PC-3 (cell line): ENCODE results near the gene AEBP1. TPM values are rescaled to one million over a fixed set of nuclear protein-coding genes. Genes with fewer than 3 reads are reported as not detected.

Experiments used
- ATAC-seq: fragments of 200-7000 bp; cut with Tn5 transposase; 2 replicates; pipeline ENCODE4 v1.9.1; 2020; ENCODE audit warnings: mild to moderate bottlenecking, moderate library complexity
- BruUV-seq: library from RNA; stranded (reverse); fragments of 400-500 nt; replicated peaks from 2 replicates; lab custom pipeline; 2021; lab: Mats Ljungman, UMichigan
- CTCF ChIA-PET: fragments of 300-600 bp; sonication (Branson Sonifier 250); formaldehyde crosslinking; loops from one replicate; lab custom pipeline; 2022; ENCODE audit warnings: antibody characterized with exemption; lab: Charles Lee
- POLR2A ChIA-PET: fragments of 300-600 bp; sonication (Branson Sonifier 250); formaldehyde crosslinking; loops from one replicate; lab custom pipeline; 2022; ENCODE audit warnings: antibody characterized with exemption; ENCODE audit not compliant: unreplicated experiment; lab: Charles Lee
- DNase-seq: peaks from one replicate; pipeline ENCODE4 v3.0.0-alpha.2; 2015
- H2AFZ ChIP-seq: fragments of 300-600 bp; sonication (generic); 2 replicates; pipeline ENCODE4 v1.6.0; 2016; ENCODE audit warnings: antibody characterized with exemption, low read length
- H3F3A ChIP-seq: fragments of 300-600 bp; sonication (generic); one replicate; pipeline ENCODE4 v1.6.0; 2017; ENCODE audit warnings: antibody characterized with exemption, low read length, control low read depth, mild to moderate bottlenecking; ENCODE audit not compliant: unreplicated experiment
- H3K27ac ChIP-seq: fragments of 300-600 bp; sonication (generic); 2 replicates; pipeline ENCODE4 v1.5.1; 2016; ENCODE audit warnings: mild to moderate bottlenecking, low read length
- H3K27me3 ChIP-seq: fragments of 300-600 bp; sonication (generic); 2 replicates; pipeline ENCODE4 v1.6.1; 2016; ENCODE audit warnings: low read length, mixed read lengths
- H3K36me3 ChIP-seq: fragments of 300-600 bp; sonication (generic); 2 replicates; pipeline ENCODE4 v1.6.1; 2016; ENCODE audit warnings: low read depth, mixed run types, low read length, mixed read lengths
- H3K4me1 ChIP-seq: fragments of 300-600 bp; sonication (generic); 2 replicates; pipeline ENCODE4 v1.5.1; 2016; ENCODE audit warnings: low read length; ENCODE audit not compliant: insufficient read depth
- H3K4me2 ChIP-seq: fragments of 300-600 bp; sonication (generic); 2 replicates; pipeline ENCODE4 v1.6.0; 2016; ENCODE audit warnings: low read length
- H3K4me3 ChIP-seq: fragments of 300-600 bp; sonication (generic); 2 replicates; pipeline ENCODE4 v1.5.1; 2016; ENCODE audit warnings: mild to moderate bottlenecking, low read length, mixed read lengths
- H3K79me2 ChIP-seq: fragments of 300-600 bp; sonication (generic); 2 replicates; pipeline ENCODE4 v1.6.1; 2017; ENCODE audit warnings: low read length, mixed read lengths
- H3K9ac ChIP-seq: fragments of 300-600 bp; sonication (generic); 2 replicates; pipeline ENCODE4 v1.6.0; 2016; ENCODE audit warnings: mild to moderate bottlenecking, low read length
- H3K9me2 ChIP-seq: fragments of 300-600 bp; sonication (generic); replicated peaks from 2 replicates; pipeline ENCODE4 v1.6.1; 2016; ENCODE audit warnings: mixed run types, low read length, mixed read lengths
- H3K9me3 ChIP-seq: fragments of 300-600 bp; sonication (generic); 2 replicates; pipeline ENCODE4 v1.6.1; 2016; ENCODE audit warnings: low read length, mixed read lengths
- H4K20me1 ChIP-seq: fragments of 300-600 bp; sonication (generic); 2 replicates; pipeline ENCODE4 v1.6.1; 2016; ENCODE audit warnings: low read length, mixed read lengths
- EZH2 ChIP-seq: fragments of 300-600 bp; sonication (generic); IDR thresholded peaks from one replicate; pipeline ENCODE4 v1.6.1; 2017; ENCODE audit warnings: antibody characterized with exemption, mild to moderate bottlenecking, low read length; ENCODE audit not compliant: unreplicated experiment
- EZH2phosphoT487 ChIP-seq: fragments of 300-600 bp; sonication (generic); IDR thresholded peaks from 2 replicates; pipeline ENCODE4 v1.6.1; 2018; ENCODE audit warnings: mild to moderate bottlenecking, antibody characterized with exemption, low read length, borderline replicate concordance
- intact Hi-C: fragments of 100-400 bp; cut with micrococcal nuclease; formaldehyde crosslinking; loops from 2 replicates; pipeline ENCODE4 v1.9.0; 2023
- total RNA-seq: library from RNA; depleted of rRNA; stranded (reverse); fragments of >200 nt; gene quantifications from 2 replicates; pipeline ENCODE4 v1.2.3, GENCODE V29; 2014
- TF ChIP-seq, protein P1 (sequence below): fragments of 300-600 bp; sonication (generic); conservative IDR thresholded peaks from 2 replicates; pipeline ENCODE4 v1.5.1; 2017; ENCODE audit warnings: antibody characterized with exemption, low read depth, mild to moderate bottlenecking, low read length

Gene AEBP1
- total RNA-seq, 1 experiment from 2014 or later = not detected

DNA sequence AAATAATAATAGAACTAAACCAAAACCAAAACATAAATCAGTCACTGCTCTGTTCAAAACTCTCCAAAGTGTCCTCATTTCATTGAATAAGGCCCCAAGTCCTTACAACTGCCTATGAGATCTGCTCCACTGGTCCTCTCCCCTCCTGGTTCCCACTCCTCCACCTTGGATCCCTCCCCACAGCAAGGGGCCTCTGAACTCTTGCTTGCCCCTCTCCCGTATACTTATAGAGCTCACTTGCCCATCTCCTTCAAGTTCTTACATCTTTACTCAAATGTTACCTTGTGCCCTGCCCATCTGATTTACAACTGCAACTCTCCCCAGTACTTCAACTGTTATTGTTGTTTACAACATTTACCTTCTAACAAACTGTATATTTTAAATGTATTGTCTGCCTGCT, 18.4 kb downstream of the AEBP1 start:
- POLR2A ChIA-PET = no interaction called here
- Histone ChIP-seq H3K4me2 (peak overlapping the region; percentile 97), H3K9me2 (no peaks in the 10 kb centered on the region), H2AFZ (peak overlapping the region; percentile 74; the same call in 1 of the 2 replicates), H3F3A (no peaks in the 10 kb centered on the region), H3K9ac (peak overlapping the region; percentile 93), H3K4me3 (peak overlapping the region; percentile 81), H3K27ac (peak overlapping the region; percentile 49; the same call in 1 of the 2 replicates), H3K9me3 (no peaks in the 10 kb centered on the region), H3K36me3 (peaks cover 21% of the 10 kb centered on the region; the same call in 1 of the 2 replicates), H3K27me3 (no peaks in the 10 kb centered on the region), H3K79me2 (peaks cover 38% of the 10 kb centered on the region), H3K4me1 (peaks cover 20% of the 10 kb centered on the region), H4K20me1 (no peaks in the 10 kb centered on the region)
- CTCF ChIA-PET = no interaction called here
- intact Hi-C loops = loop anchor here (2.0 kb wide), 1 partner anchor 40 kb away; the partner anchor contains the start of gene POLM
- no TSS peak for BruUV-seq
- TF ChIP-seq EZH2phosphoT487 (no peak), EZH2 (no peak)
- TF ChIP-seq, protein P1, sequence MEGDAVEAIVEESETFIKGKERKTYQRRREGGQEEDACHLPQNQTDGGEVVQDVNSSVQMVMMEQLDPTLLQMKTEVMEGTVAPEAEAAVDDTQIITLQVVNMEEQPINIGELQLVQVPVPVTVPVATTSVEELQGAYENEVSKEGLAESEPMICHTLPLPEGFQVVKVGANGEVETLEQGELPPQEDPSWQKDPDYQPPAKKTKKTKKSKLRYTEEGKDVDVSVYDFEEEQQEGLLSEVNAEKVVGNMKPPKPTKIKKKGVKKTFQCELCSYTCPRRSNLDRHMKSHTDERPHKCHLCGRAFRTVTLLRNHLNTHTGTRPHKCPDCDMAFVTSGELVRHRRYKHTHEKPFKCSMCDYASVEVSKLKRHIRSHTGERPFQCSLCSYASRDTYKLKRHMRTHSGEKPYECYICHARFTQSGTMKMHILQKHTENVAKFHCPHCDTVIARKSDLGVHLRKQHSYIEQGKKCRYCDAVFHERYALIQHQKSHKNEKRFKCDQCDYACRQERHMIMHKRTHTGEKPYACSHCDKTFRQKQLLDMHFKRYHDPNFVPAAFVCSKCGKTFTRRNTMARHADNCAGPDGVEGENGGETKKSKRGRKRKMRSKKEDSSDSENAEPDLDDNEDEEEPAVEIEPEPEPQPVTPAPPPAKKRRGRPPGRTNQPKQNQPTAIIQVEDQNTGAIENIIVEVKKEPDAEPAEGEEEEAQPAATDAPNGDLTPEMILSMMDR = no peak
- ATAC-seq = no peak
- no peak for DNase-seq

- CTCF ChIA-PET = interaction anchor here (0.6 kb wide), 1 partner anchor 358 kb away, joined by 3 read pairs; no protein-coding TSS in a partner anchor
- peaks cover 20% of the 10 kb centered on the region for H3K4me1 ChIP-seq
- DNase-seq = peak; percentile 96
Observed at GRCh38 chr7:44123190-44124003, 19.3 kb downstream of the AEBP1 start, which contains the start of gene POLD2. TSS of gene POLD2 (minus strand) at chr7:44123548. CDS start at chr7:44122053, 1,495 bp downstream.

More at GRCh38 chr7:44123190-44124003, 19.3 kb downstream of the AEBP1 start, which contains the start of gene POLD2:
- Histone ChIP-seq H3K27me3 (no peaks in the 10 kb centered on the region), H4K20me1 (no peaks in the 10 kb centered on the region), H3K79me2 (peaks cover 38% of the 10 kb centered on the region), H2AFZ (peak within 1 kb of the TSS; percentile 98), H3K27ac (peak within 1 kb of the TSS; percentile 49), H3K9ac (peak within 1 kb of the TSS; percentile 93), H3K4me3 (peak within 1 kb of the TSS; percentile 81), H3F3A (no peaks in the 10 kb centered on the region), H3K9me3 (no peaks in the 10 kb centered on the region), H3K36me3 (peaks cover 15% of the 10 kb centered on the region; the same call in 1 of the 2 replicates), H3K9me2 (no peaks in the 10 kb centered on the region), H3K4me2 (peak within 1 kb of the TSS; percentile 97)
- ATAC-seq = peak; percentile 99
- POLR2A ChIA-PET = no interaction called here
- no TSS peak for BruUV-seq
- TF ChIP-seq, protein P1 = no peak
- TF ChIP-seq EZH2 (no peak), EZH2phosphoT487 (no peak)
- intact Hi-C loops = loop anchor here (1.0 to 2.0 kb wide), 2 partner anchors 41 to 51 kb away; partner anchors contain the start of gene POLM
